Central memory CD4-positive, alpha-beta T cell (primary cell): ENCODE results near the gene KRT33B.
"Not testable (repeated sequence)": the region's sequence is repeated elsewhere in the genome, so short reads cannot be mapped to it uniquely, and the experiment has no call there.

ENCODE experiments used
- DNase-seq: peaks from one replicate; pipeline ENCODE4 v3.0.0; 2022

KRT33B gene

GRCh38 chr17:41393294-41393693 is 23.7 kb upstream of the KRT33B start:
- DNase-seq = no peak

GRCh38 chr17:41392278-41392677 is 22.7 kb upstream of the KRT33B start:
- no peak for DNase-seq

GRCh38 chr17:41391535-41391934 is 21.9 kb upstream of the KRT33B start:
- no peak for DNase-seq

GRCh38 chr17:41390411-41390938 is 20.9 kb upstream of the KRT33B start:
- no peak for DNase-seq

- DNase-seq = no peak
Measured at GRCh38 chr17:41387670-41388069, 18.1 kb upstream of the KRT33B start.

- DNase-seq = no peak
Measured at GRCh38 chr17:41386227-41386626, 16.6 kb upstream of the KRT33B start.

GRCh38 chr17:41383690-41384089 is 14.1 kb upstream of the KRT33B start:
- DNase-seq = no peak

- no peak for DNase-seq
Measured at GRCh38 chr17:41382394-41382793, 12.8 kb upstream of the KRT33B start.

GRCh38 chr17:41381943-41382342 is 12.3 kb upstream of the KRT33B start, which contains the start of gene KRT34:
Gene KRT34, minus strand, starts transcription at chr17:41382306. Its CDS starts 60 bp downstream, at chr17:41382246.
- not testable (repeated sequence) for DNase-seq

GRCh38 chr17:41380091-41380490 is 10.5 kb upstream of the KRT33B start:
- not testable (repeated sequence) for DNase-seq

- no peak for DNase-seq
Measured at GRCh38 chr17:41377546-41377945, 7.9 kb upstream of the KRT33B start.

- no peak for DNase-seq
Measured at GRCh38 chr17:41369023-41369422, 590 bp downstream of the KRT33B start.

- DNase-seq = no peak
Measured at GRCh38 chr17:41367426-41368075, 2.1 kb downstream of the KRT33B start.

- DNase-seq = no peak
Measured at GRCh38 chr17:41366070-41366469, 3.5 kb downstream of the KRT33B start.

- no peak for DNase-seq
Measured at GRCh38 chr17:41363881-41364280, 5.7 kb downstream of the KRT33B start.

GRCh38 chr17:41360296-41360995 is 9.2 kb downstream of the KRT33B start:
- DNase-seq = no peak

GRCh38 chr17:41354536-41354935 is 15.1 kb downstream of the KRT33B start:
- no peak for DNase-seq

- no peak for DNase-seq
Measured at GRCh38 chr17:41352597-41353366, 16.8 kb downstream of the KRT33B start.

GRCh38 chr17:41351177-41351576 is 18.4 kb downstream of the KRT33B start:
- DNase-seq = no peak

- DNase-seq = not testable (repeated sequence)
Measured at GRCh38 chr17:41350381-41350878, 19.2 kb downstream of the KRT33B start, which contains the start of gene KRT33A. Gene KRT33A, minus strand, starts transcription at chr17:41350828. Its CDS starts 61 bp downstream, at chr17:41350767.

GRCh38 chr17:41347869-41348760 is 21.5 kb downstream of the KRT33B start:
- DNase-seq = no peak

GRCh38 chr17:41346421-41346820 is 23.2 kb downstream of the KRT33B start:
- DNase-seq = not testable (repeated sequence)
